ENCODE data around the gene MCL1.
"Not testable (repeated sequence)": the region's sequence is repeated elsewhere in the genome, so short reads cannot be mapped to it uniquely, and the experiment has no call there.

Gene MCL1

GRCh38 chr1:150578272-150579109 lies 919 bp downstream of the MCL1 start:
- DNase-seq (ENCODE audit: insufficient read length, low spot score) (no peak), FAIRE-seq (peak; percentile 28)
- TF ChIP-seq TAF1 (IDR thresholded peaks at IDR 0.05; ENCODE audit: low read depth, low read length) (0 out of 2 replicates have a peak, but pooled peaks have one; percentile 5), POU2F2 (IDR thresholded peaks at IDR 0.05; ENCODE audit: low read depth, low read length) (0 out of 2 replicates have a peak, but pooled peaks have one; percentile 22), PAX5 (IDR thresholded peaks at IDR 0.05; ENCODE audit: insufficient read depth, low read length, severe bottlenecking) (no peak), POLR2AphosphoS5 (IDR thresholded peaks at IDR 0.05; ENCODE audit: low read depth, low read length) (peak; percentile 55; the same call in 1 of the 2 replicates), POLR2A (IDR thresholded peaks at IDR 0.05; ENCODE audit: low read depth, low read length) (peak; percentile 26; the same call in 1 of the 2 replicates), SPI1 (IDR thresholded peaks at IDR 0.05; ENCODE audit: low read depth, low read length) (no peak)

GRCh38 chr1:150577557-150578271 lies 1.7 kb downstream of the MCL1 start:
- no peak for DNase-seq (ENCODE audit: insufficient read length, low spot score)
- no peak for FAIRE-seq
- TF ChIP-seq PAX5 (IDR thresholded peaks at IDR 0.05; ENCODE audit: insufficient read depth, low read length, severe bottlenecking) (no peak), TAF1 (IDR thresholded peaks at IDR 0.05; ENCODE audit: low read depth, low read length) (no peak), POLR2A (IDR thresholded peaks at IDR 0.05; ENCODE audit: low read depth, low read length) (no peak), SPI1 (IDR thresholded peaks at IDR 0.05; ENCODE audit: low read depth, low read length) (no peak), POLR2AphosphoS5 (IDR thresholded peaks at IDR 0.05; ENCODE audit: low read depth, low read length) (no peak), POU2F2 (IDR thresholded peaks at IDR 0.05; ENCODE audit: low read depth, low read length) (no peak)

GRCh38 chr1:150576794-150577556 lies 2.4 kb downstream of the MCL1 start:
- DNase-seq (ENCODE audit: insufficient read length, low spot score) (no peak), FAIRE-seq (no peak)
- TF ChIP-seq PAX5 (IDR thresholded peaks at IDR 0.05; ENCODE audit: insufficient read depth, low read length, severe bottlenecking) (no peak), POLR2A (IDR thresholded peaks at IDR 0.05; ENCODE audit: low read depth, low read length) (peak; percentile 63), TAF1 (IDR thresholded peaks at IDR 0.05; ENCODE audit: low read depth, low read length) (no peak), POLR2AphosphoS5 (IDR thresholded peaks at IDR 0.05; ENCODE audit: low read depth, low read length) (peak; percentile 20; the same call in 1 of the 2 replicates)

- no peak for DNase-seq (ENCODE audit: insufficient read length, low spot score)
- FAIRE-seq: no peak
Measured at GRCh38 chr1:150576367-150576711, 3.1 kb downstream of the MCL1 start.

GRCh38 chr1:150575518-150576366 lies 3.7 kb downstream of the MCL1 start:
- TF ChIP-seq PAX5 (IDR thresholded peaks at IDR 0.05; ENCODE audit: insufficient read depth, low read length, severe bottlenecking): no peak
- 0 out of 2 replicates have a peak, but pooled peaks have one; percentile 47 for TF ChIP-seq POLR2A (IDR thresholded peaks at IDR 0.05; ENCODE audit: low read depth, low read length)
- no peak for TF ChIP-seq SPI1 (IDR thresholded peaks at IDR 0.05; ENCODE audit: low read depth, low read length)
- no peak for TF ChIP-seq TAF1 (IDR thresholded peaks at IDR 0.05; ENCODE audit: low read depth, low read length)
- no peak for FAIRE-seq
- DNase-seq (ENCODE audit: insufficient read length, low spot score): no peak

More at GRCh38 chr1:150576367-150576711, 3.1 kb downstream of the MCL1 start:
- TF ChIP-seq TAF1 (IDR thresholded peaks at IDR 0.05; ENCODE audit: low read depth, low read length) (no peak), POU2F2 (IDR thresholded peaks at IDR 0.05; ENCODE audit: low read depth, low read length) (no peak), POLR2A (IDR thresholded peaks at IDR 0.05; ENCODE audit: low read depth, low read length) (no peak), PAX5 (IDR thresholded peaks at IDR 0.05; ENCODE audit: insufficient read depth, low read length, severe bottlenecking) (no peak), POLR2AphosphoS5 (IDR thresholded peaks at IDR 0.05; ENCODE audit: low read depth, low read length) (no peak), SPI1 (IDR thresholded peaks at IDR 0.05; ENCODE audit: low read depth, low read length) (no peak)

GRCh38 chr1:150575072-150575489 lies 4.3 kb downstream of the MCL1 start:
- no peak for DNase-seq (ENCODE audit: insufficient read length, low spot score)
- TF ChIP-seq POLR2AphosphoS5 (IDR thresholded peaks at IDR 0.05; ENCODE audit: low read depth, low read length): no peak
- TF ChIP-seq POU2F2 (IDR thresholded peaks at IDR 0.05; ENCODE audit: low read depth, low read length): no peak
- no peak for TF ChIP-seq TAF1 (IDR thresholded peaks at IDR 0.05; ENCODE audit: low read depth, low read length)
- TF ChIP-seq POLR2A (IDR thresholded peaks at IDR 0.05; ENCODE audit: low read depth, low read length): no peak; the same call in 1 of the 2 replicates
- TF ChIP-seq PAX5 (IDR thresholded peaks at IDR 0.05; ENCODE audit: insufficient read depth, low read length, severe bottlenecking): no peak
- TF ChIP-seq SPI1 (IDR thresholded peaks at IDR 0.05; ENCODE audit: low read depth, low read length): no peak
- no peak for FAIRE-seq

GRCh38 chr1:150574260-150575071 lies 4.9 kb downstream of the MCL1 start:
- no peak for DNase-seq (ENCODE audit: insufficient read length, low spot score)
- TF ChIP-seq POU2F2 (IDR thresholded peaks at IDR 0.05; ENCODE audit: low read depth, low read length): no peak
- peak; percentile 78; the same call in 1 of the 2 replicates for TF ChIP-seq POLR2AphosphoS5 (IDR thresholded peaks at IDR 0.05; ENCODE audit: low read depth, low read length)
- TF ChIP-seq POLR2A (IDR thresholded peaks at IDR 0.05; ENCODE audit: low read depth, low read length): peak; percentile 81

GRCh38 chr1:150573648-150574071 lies 5.8 kb downstream of the MCL1 start:
- DNase-seq (ENCODE audit: insufficient read length, low spot score); FAIRE-seq: not testable (repeated sequence)

More at GRCh38 chr1:150574260-150575071, 4.9 kb downstream of the MCL1 start:
- FAIRE-seq: no peak
